ENCODE results near the gene COX6A2. TPM values are rescaled to one million over a fixed set of nuclear protein-coding genes. Genes with fewer than 3 reads are reported as not detected.
"Not testable (repeated sequence)": the region's sequence is repeated elsewhere in the genome, so short reads cannot be mapped to it uniquely, and the experiment has no call there.

COX6A2 gene
- total RNA-seq, 1 donor from 2014 or later, result 16.3 TPM

- no peak for DNase-seq
These were observed 34.0 kb upstream of the COX6A2 start for GRCh38 chr16:31461921-31462804.

GRCh38 chr16:31461201-31461920 lies 33.2 kb upstream of the COX6A2 start:
- no peak for DNase-seq

GRCh38 chr16:31460582-31461002 lies 32.4 kb upstream of the COX6A2 start:
- DNase-seq, result peak; percentile 79

- DNase-seq, result peak; percentile 100
These were observed 31.8 kb upstream of the COX6A2 start for GRCh38 chr16:31459687-31460581.

GRCh38 chr16:31458844-31459686 lies 30.9 kb upstream of the COX6A2 start, which contains the start of gene ARMC5:
Gene ARMC5 (plus strand): TSS chr16:31459501. CDS start chr16:31459525, 24 bp downstream.
- peak; percentile 97 for DNase-seq

- DNase-seq, result no peak
These were observed 30.1 kb upstream of the COX6A2 start for GRCh38 chr16:31458073-31458843.

GRCh38 chr16:31456988-31457360 lies 28.8 kb upstream of the COX6A2 start:
- DNase-seq, result no peak

- no peak for DNase-seq
These were observed 27.6 kb upstream of the COX6A2 start for GRCh38 chr16:31455601-31456314.

- no peak for DNase-seq
These were observed 25.4 kb upstream of the COX6A2 start for GRCh38 chr16:31453255-31454204.

- DNase-seq, result no peak
These were observed 24.5 kb upstream of the COX6A2 start for GRCh38 chr16:31452631-31453106.

- DNase-seq, result no peak
These were observed 23.7 kb upstream of the COX6A2 start for GRCh38 chr16:31451681-31452351.

GRCh38 chr16:31451201-31451600 lies 23.0 kb upstream of the COX6A2 start:
- DNase-seq, result no peak

- DNase-seq, result not testable (repeated sequence)
These were observed 17.8 kb upstream of the COX6A2 start for GRCh38 chr16:31445931-31446330.

GRCh38 chr16:31441956-31442355 lies 13.8 kb upstream of the COX6A2 start:
- DNase-seq, result no peak

- no peak for DNase-seq
These were observed 12.5 kb upstream of the COX6A2 start for GRCh38 chr16:31440516-31441184.

- DNase-seq, result no peak
These were observed 11.4 kb upstream of the COX6A2 start for GRCh38 chr16:31439519-31439918.

- not testable (repeated sequence) for DNase-seq
These were observed 10.9 kb upstream of the COX6A2 start for GRCh38 chr16:31439023-31439422.
